ENCODE results near the gene RAB11FIP5. TPM values are rescaled to one million over a fixed set of nuclear protein-coding genes. Genes with fewer than 3 reads are reported as not detected.
"Not testable (repeated sequence)": the region's sequence is repeated elsewhere in the genome, so short reads cannot be mapped to it uniquely, and the experiment has no call there.

Gene RAB11FIP5
- total RNA-seq, 1 donor from 2014 or later: 33.1 TPM

DNA sequence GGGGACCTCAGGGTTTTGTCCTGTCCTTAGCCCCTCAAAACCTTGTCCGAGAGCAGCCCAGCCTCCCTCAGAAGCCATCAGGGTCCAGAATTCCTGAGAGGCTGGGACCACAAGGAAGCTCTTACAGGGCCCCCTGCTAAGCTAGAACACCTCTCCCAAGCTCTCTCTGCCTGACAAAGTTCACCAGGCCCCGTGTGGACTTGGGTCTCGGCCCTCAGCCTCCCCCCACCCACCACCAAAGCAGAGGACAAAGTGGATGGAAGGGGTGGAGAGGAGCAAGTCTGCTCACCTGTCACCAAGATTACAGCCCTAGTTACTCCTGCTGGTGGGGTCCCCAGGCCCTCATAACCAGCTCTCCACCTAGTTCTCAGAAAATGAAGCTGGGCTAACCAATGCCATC, 16.8 kb downstream of the RAB11FIP5 start:
- peaks cover 30% of the 10 kb centered on the region for H3K4me1 ChIP-seq
- H3K36me3 ChIP-seq: no peaks in the 10 kb centered on the region
- H3K9me3 ChIP-seq: no peaks in the 10 kb centered on the region
- TF ChIP-seq, protein P1, sequence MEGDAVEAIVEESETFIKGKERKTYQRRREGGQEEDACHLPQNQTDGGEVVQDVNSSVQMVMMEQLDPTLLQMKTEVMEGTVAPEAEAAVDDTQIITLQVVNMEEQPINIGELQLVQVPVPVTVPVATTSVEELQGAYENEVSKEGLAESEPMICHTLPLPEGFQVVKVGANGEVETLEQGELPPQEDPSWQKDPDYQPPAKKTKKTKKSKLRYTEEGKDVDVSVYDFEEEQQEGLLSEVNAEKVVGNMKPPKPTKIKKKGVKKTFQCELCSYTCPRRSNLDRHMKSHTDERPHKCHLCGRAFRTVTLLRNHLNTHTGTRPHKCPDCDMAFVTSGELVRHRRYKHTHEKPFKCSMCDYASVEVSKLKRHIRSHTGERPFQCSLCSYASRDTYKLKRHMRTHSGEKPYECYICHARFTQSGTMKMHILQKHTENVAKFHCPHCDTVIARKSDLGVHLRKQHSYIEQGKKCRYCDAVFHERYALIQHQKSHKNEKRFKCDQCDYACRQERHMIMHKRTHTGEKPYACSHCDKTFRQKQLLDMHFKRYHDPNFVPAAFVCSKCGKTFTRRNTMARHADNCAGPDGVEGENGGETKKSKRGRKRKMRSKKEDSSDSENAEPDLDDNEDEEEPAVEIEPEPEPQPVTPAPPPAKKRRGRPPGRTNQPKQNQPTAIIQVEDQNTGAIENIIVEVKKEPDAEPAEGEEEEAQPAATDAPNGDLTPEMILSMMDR (IDR thresholded peaks at IDR 0.05): no peak
- TF ChIP-seq POLR2A (IDR thresholded peaks at IDR 0.05): no peak
- TF ChIP-seq POLR2AphosphoS5 (IDR thresholded peaks at IDR 0.05; ENCODE audit: insufficient read depth in 1 of 2, low read depth in 1 of 2): no peak
- H3K27ac ChIP-seq: no peak overlapping the region
- no peak overlapping the region for H3K4me3 ChIP-seq
- no peak for DNase-seq (ENCODE audit: extremely low spot score in 2 of 2)
- no peaks in the 10 kb centered on the region for H3K27me3 ChIP-seq
- intact Hi-C loops (cut with DNase I): no loop called here

DNA sequence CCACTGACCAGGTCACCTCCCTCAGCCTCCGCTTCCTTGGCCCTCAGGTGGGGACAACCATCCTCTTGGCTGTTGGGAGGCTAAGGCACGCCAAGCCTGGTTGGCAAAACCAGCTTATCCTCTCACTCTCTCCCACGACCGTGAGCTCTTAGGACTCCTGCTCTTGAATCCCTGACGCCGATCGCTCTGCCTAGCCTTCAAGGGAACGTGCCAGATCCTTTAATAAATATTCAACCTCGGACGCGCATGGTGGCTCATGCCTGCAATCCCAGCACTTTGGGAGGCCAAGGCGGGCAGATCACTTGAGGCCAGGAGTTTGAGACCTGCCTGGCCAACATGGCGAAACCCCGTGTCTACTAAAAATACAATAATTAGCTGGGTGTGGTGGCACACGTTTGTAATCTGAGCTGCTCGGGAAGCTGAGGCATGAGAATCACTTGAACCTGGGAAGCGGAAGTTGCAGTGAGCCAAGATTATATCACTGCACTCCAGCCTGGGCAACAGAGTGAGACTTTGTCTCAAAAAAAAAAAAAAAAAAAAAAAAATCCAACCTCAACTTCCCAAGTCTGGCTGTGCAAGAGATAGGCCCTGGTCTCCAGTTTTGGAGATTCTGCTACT, 19.0 kb downstream of the RAB11FIP5 start:
- H3K27me3 ChIP-seq; H3K4me3 ChIP-seq; intact Hi-C loops (cut with DNase I); H3K27ac ChIP-seq; DNase-seq (ENCODE audit: extremely low spot score in 2 of 2); H3K36me3 ChIP-seq; H3K9me3 ChIP-seq: not testable (repeated sequence)
- H3K4me1 ChIP-seq: peaks cover 46% of the 10 kb centered on the region

DNA sequence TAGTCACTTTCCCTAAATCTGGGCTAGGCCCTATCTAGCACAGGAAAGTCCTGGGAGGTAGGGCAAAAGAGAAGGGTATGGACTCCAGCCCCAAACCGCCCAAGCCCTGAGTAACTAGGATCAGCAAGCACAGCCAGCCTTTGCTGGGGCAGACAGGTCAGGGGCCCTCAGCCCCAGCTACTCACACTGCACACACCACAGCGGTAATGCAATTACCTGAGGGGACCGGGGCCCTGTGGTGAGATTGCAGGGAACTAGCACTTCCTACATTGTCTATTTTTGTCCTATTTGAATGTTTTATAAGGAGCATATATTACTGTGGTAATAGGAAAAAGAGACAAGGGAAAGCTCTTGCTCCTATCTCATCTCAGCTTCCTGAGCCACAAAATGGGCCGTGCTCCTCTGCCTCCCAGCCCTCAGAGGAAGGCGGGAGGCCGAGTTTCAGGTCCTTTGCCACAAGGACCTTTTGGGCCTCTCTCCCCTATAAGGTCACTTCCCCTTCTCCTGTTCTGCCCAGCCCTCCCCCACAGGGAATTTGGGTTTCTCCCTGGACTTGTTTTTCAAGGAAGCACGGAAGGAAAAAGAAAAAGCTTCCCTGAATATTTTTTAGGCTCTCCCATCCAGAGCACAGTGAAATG, 20.5 kb downstream of the RAB11FIP5 start:
- DNase-seq (ENCODE audit: extremely low spot score in 2 of 2): no peak
- H3K4me3 ChIP-seq: no peak overlapping the region
- H3K27me3 ChIP-seq: no peaks in the 10 kb centered on the region
- H3K9me3 ChIP-seq: no peaks in the 10 kb centered on the region
- peaks cover 0 to 8% of the 10 kb centered on the region in 2 donors for H3K36me3 ChIP-seq
- TF ChIP-seq, protein P1 (IDR thresholded peaks at IDR 0.05): no peak
- TF ChIP-seq POLR2A (IDR thresholded peaks at IDR 0.05) (no peak), POLR2AphosphoS5 (IDR thresholded peaks at IDR 0.05; ENCODE audit: insufficient read depth in 1 of 2, low read depth in 1 of 2) (no peak)
- intact Hi-C loops (cut with DNase I): no loop called here
- no peak overlapping the region for H3K27ac ChIP-seq
- H3K4me1 ChIP-seq: peaks cover 57% of the 10 kb centered on the region

DNA sequence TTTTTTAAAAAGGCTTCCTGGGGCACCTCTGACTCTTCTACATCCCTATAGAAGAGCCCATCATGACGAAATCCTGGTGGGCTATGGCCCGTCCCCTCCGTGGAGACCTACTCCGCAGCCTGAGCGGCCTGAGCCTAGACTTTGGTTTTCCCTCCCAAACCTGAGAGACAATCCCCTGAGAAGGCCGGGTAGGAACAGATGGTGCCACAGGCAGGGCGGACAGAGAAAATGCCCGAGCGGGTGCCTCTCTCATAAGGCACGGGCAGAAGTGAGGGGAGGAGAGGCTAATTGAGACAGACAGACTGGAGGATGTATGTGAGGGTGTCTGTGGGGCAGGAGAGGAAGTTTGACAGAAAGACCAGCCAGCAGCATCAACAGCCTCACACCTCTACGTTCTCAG, 21.1 kb downstream of the RAB11FIP5 start:
- intact Hi-C loops (cut with DNase I): no loop called here
- no peak for DNase-seq (ENCODE audit: extremely low spot score in 2 of 2)
- H3K27ac ChIP-seq: no peak overlapping the region
- no peaks in the 10 kb centered on the region for H3K9me3 ChIP-seq
- peaks cover 0 to 8% of the 10 kb centered on the region in 2 donors for H3K36me3 ChIP-seq
- H3K4me3 ChIP-seq: no peak overlapping the region
- peaks cover 59% of the 10 kb centered on the region for H3K4me1 ChIP-seq
- H3K27me3 ChIP-seq: no peaks in the 10 kb centered on the region
- TF ChIP-seq, protein P1 (IDR thresholded peaks at IDR 0.05): no peak
- TF ChIP-seq POLR2A (IDR thresholded peaks at IDR 0.05): no peak
- no peak for TF ChIP-seq POLR2AphosphoS5 (IDR thresholded peaks at IDR 0.05; ENCODE audit: insufficient read depth in 1 of 2, low read depth in 1 of 2)

DNA sequence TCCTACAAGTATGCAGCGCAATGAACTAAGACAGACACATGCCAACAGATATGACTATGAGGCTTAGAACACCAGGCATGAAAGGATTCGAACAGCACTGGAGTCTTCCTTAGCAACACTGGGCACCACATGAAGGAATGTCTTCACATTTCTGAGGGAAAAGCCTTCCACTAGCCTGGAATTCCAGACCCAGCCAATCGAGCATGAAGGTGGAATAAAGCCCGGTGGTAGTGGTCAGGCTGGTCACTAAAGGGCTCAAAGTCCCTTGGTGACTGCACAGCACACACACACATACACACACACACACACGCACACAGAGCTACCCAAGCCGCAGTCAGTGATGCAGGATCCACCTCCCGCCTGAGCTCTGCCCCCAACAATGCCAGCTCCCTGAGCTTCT, 21.6 kb downstream of the RAB11FIP5 start:
- Histone ChIP-seq H3K9me3 (no peaks in the 10 kb centered on the region), H3K27ac (no peak overlapping the region), H3K4me1 (peaks cover 64% of the 10 kb centered on the region), H3K27me3 (no peaks in the 10 kb centered on the region), H3K4me3 (no peak overlapping the region), H3K36me3 (peaks cover 0 to 8% of the 10 kb centered on the region in 2 donors)
- TF ChIP-seq POLR2A (IDR thresholded peaks at IDR 0.05) (no peak), POLR2AphosphoS5 (IDR thresholded peaks at IDR 0.05; ENCODE audit: insufficient read depth in 1 of 2, low read depth in 1 of 2) (no peak)
- TF ChIP-seq, protein P1 (IDR thresholded peaks at IDR 0.05): no peak
- no peak for DNase-seq (ENCODE audit: extremely low spot score in 2 of 2)
- intact Hi-C loops (cut with DNase I): no loop called here
